Measurements from ENCODE around the gene UNC45A.

GRCh38 chr15:90933301-90933700 is 1.8 kb upstream of the UNC45A start:
- TF ChIP-seq POLR2A (IDR thresholded peaks at IDR 0.05) = no peak
- no peak for TF ChIP-seq CTCF (IDR thresholded peaks at IDR 0.05)
